HUES64 (cell line): ENCODE data around the gene ROR1.
"Not testable (repeated sequence)": the region's sequence is repeated elsewhere in the genome, so short reads cannot be mapped to it uniquely, and the experiment has no call there.

Experiments used
- H3K27ac ChIP-seq: 2 replicates; pipeline ENCODE4 v1.7.0; 2013; ENCODE audit warnings: low read depth, low read length, inconsistent platforms
- H3K27me3 ChIP-seq: 2 replicates; pipeline ENCODE4 v1.6.1; 2013; ENCODE audit warnings: mild to moderate bottlenecking, low read length; ENCODE audit not compliant: insufficient read depth
- H3K36me3 ChIP-seq: 2 replicates; pipeline ENCODE4 v1.6.1; 2013; ENCODE audit warnings: mild to moderate bottlenecking, low read length; ENCODE audit not compliant: insufficient read depth
- H3K4me1 ChIP-seq: 2 replicates; pipeline ENCODE4 v1.6.1; 2013; ENCODE audit warnings: mild to moderate bottlenecking, low read length, moderate library complexity; ENCODE audit not compliant: insufficient read depth
- H3K4me3 ChIP-seq: 2 replicates; pipeline ENCODE4 v1.5.1; 2013; ENCODE audit warnings: mild to moderate bottlenecking, low read length, moderate library complexity
- H3K9ac ChIP-seq: 2 replicates; pipeline ENCODE4 v1.6.1; 2013; ENCODE audit warnings: mild to moderate bottlenecking, low read depth, low read length
- H3K9me3 ChIP-seq: 2 replicates; pipeline ENCODE4 v1.6.1; 2013; ENCODE audit warnings: low read depth, low read length; ENCODE audit not compliant: insufficient read depth
- WGBS: fragments of 150-250, 120-280 bp; methylation state at CpG from one replicate; pipeline ENCODE4 v1.1.7; 2013; ENCODE audit warnings: missing lambda C conversion rate; 5-methylcytosine and 5-hydroxymethylcytosine counted together

Gene ROR1

DNA sequence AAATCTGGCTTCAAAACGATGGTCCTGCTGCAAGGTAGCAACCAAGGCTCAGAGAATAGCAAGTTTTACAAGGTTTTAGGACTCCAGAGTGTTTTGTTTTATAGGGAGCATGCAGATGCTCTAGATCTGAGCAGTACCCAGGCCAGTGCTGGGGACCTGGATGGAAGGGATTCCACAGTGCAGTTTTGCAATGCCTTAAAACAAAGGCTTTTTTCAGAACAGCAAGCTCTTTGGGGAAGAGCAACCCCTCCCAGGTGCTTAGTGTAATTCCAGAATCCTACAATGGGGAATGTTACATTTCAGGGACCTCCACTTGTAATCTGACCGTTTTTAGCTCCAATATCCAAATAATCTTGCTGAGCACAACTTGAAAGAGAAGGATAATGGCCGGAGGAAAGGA is 6.7 kb downstream of the ROR1 start:
- H3K4me1 ChIP-seq = peaks cover 90% of the 10 kb centered on the region
- no peak overlapping the region; the same call in 1 of the 2 replicates for H3K4me3 ChIP-seq
- 16% methylated on average over 3 of the region's 3 CpGs for WGBS
- H3K27me3 ChIP-seq = no peaks in the 10 kb centered on the region
- H3K9me3 ChIP-seq = no peaks in the 10 kb centered on the region
- no peaks in the 10 kb centered on the region for H3K36me3 ChIP-seq
- H3K27ac ChIP-seq = peak overlapping the region; percentile 74
- H3K9ac ChIP-seq = no peak overlapping the region

DNA sequence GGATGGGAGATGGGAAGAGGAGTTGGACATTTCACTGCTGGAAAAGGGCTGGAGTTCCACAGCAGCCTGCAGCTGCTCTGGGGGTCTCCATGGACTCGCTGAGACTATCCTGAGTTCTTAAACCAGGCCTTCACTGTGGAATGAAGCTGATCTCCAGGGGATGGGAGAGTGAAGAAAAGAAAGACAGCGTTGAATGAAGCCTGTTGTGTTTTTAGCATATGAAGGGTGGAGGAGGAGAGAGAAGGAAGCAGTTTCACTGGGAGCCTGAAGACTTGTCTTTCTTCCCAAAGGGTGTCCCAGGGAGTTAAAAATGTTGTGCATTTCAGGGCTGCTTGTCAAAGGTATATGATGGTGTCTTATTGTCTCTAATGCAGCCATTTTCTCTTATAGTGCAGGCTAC is 9.2 kb downstream of the ROR1 start:
- Histone ChIP-seq H3K36me3 (no peaks in the 10 kb centered on the region), H3K4me1 (peaks cover 89% of the 10 kb centered on the region), H3K9me3 (no peaks in the 10 kb centered on the region), H3K27ac (peak overlapping the region; percentile 87), H3K9ac (peak overlapping the region; percentile 31), H3K27me3 (no peaks in the 10 kb centered on the region), H3K4me3 (peak overlapping the region; percentile 26)
- WGBS = 6% methylated on average over 2 of the region's 2 CpGs

DNA sequence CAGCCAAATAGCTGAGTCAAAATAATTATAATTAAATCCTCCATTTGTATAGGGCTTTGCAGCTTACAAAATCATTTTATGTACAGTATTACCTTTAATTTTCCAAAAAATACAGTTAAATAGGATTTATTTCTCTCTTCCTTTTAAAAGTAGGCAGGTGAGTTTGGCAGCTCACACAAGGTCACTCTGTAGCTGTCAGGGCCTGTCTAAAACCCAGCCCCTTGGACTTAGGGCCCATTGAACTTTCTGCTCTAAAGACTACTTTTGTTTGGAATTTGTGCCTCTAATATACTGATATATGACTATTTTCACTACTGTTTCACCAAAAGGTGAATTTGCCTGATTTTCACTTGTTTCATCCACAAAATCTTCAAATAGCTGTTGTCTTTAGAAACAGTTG is 10.3 kb downstream of the ROR1 start:
- H3K27me3 ChIP-seq = no peaks in the 10 kb centered on the region
- peaks cover 88% of the 10 kb centered on the region for H3K4me1 ChIP-seq
- no peaks in the 10 kb centered on the region for H3K36me3 ChIP-seq
- H3K9ac ChIP-seq = 0 out of 2 replicates have a peak overlapping the region, but pooled peaks have one; percentile 2
- H3K27ac ChIP-seq = peak overlapping the region; percentile 87
- H3K9me3 ChIP-seq = no peaks in the 10 kb centered on the region
- H3K4me3 ChIP-seq = no peak overlapping the region

DNA sequence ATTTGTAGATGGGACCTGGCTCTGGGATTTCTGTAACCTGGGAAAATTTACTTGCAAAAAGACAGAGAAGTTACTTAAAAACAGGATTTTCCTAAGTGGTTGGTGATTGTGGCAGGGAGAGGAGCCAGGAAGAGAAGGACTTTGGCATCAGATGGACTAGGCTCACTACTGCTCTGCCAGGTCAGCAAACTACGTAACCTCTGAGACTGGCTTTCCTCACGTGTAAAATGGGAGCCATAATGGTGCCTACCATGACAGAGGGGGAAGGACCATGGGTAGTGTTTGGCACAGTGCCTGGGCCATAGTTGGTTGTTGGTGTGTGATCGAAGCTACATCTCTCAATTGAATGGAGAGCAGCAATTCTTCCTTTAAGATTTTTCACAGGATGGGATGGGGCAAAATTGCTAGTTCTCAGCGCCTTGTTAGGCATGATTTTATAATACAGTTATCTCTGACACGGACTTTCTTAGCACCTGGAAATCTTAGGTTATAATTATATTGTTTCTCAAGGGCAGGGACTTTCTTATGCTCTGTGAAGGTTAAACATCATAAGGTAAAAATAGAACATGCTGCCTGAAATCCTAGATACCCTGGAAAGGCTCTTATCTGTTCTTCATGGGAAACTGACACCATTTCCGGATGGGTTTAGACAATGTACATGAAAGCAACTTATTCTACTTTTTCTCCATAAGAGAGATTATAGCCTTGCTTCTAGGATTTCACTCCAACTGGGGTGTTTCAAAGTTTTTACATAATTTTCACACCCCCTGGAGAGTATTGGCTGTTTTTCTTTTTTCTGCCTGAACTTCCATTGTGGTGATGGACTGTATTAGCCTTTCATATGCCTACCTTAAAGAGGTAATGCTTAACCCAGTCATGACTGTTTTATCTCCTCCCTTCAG is 10.9 kb downstream of the ROR1 start:
- Histone ChIP-seq H3K36me3 (no peaks in the 10 kb centered on the region; the same call in 1 of the 2 replicates), H3K9me3 (no peaks in the 10 kb centered on the region), H3K27ac (peak overlapping the region; percentile 87), H3K27me3 (no peaks in the 10 kb centered on the region), H3K4me1 (peaks cover 88% of the 10 kb centered on the region), H3K9ac (0 out of 2 replicates have a peak overlapping the region, but pooled peaks have one; percentile 2), H3K4me3 (no peak overlapping the region)
- 94% methylated on average over 6 of the region's 6 CpGs for WGBS

DNA sequence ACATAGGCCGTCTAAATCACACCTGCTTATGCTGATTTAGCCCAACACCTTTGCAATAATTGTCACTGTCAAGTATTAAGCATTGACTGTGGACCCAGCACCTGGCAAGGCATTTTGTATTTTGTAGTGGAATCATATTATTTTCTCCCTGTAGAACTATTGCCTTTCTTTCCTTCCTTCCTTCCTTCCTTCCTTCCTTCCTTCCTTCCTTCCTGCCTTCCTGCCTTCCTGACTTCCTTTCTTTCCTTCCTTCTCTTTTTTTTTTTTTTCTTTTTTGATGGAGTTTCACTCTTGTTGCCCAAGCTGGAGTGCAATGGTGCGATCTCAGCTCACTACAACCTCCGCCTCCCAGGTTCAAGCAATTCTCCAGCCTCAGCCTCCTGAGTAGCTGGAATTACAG is 13.5 kb downstream of the ROR1 start:
- not testable (repeated sequence) for H3K9ac ChIP-seq, H3K4me3 ChIP-seq, H3K9me3 ChIP-seq, H3K27me3 ChIP-seq, H3K36me3 ChIP-seq, H3K27ac ChIP-seq
- H3K4me1 ChIP-seq = peaks cover 88% of the 10 kb centered on the region
- 91% methylated on average over 3 of the region's 3 CpGs for WGBS

DNA sequence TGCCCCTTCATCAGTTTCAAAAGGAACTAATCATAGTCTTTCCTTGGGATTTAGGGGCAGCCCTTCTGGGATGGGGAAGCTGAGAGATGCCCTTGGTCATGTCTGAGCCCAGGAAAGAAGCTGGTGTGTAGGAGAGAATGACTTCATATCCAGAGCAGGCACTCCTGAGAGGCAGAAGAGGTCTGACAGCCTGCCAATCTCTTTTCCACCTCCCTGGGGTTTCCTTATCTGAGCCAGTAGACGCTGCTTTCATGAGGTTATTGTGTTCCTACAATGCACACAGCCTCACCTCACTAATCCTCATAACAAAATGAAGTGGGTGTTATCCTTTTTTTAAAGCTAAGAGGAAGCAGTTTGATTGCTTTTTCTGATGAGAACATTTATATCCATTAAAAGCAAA is 14.1 kb downstream of the ROR1 start:
- Histone ChIP-seq H3K4me3 (no peak overlapping the region), H3K9me3 (no peaks in the 10 kb centered on the region), H3K9ac (no peak overlapping the region), H3K4me1 (peaks cover 88% of the 10 kb centered on the region), H3K27ac (no peak overlapping the region), H3K27me3 (no peaks in the 10 kb centered on the region), H3K36me3 (no peaks in the 10 kb centered on the region; the same call in 1 of the 2 replicates)
- WGBS = 43% methylated on average over 1 of the region's 1 CpG

DNA sequence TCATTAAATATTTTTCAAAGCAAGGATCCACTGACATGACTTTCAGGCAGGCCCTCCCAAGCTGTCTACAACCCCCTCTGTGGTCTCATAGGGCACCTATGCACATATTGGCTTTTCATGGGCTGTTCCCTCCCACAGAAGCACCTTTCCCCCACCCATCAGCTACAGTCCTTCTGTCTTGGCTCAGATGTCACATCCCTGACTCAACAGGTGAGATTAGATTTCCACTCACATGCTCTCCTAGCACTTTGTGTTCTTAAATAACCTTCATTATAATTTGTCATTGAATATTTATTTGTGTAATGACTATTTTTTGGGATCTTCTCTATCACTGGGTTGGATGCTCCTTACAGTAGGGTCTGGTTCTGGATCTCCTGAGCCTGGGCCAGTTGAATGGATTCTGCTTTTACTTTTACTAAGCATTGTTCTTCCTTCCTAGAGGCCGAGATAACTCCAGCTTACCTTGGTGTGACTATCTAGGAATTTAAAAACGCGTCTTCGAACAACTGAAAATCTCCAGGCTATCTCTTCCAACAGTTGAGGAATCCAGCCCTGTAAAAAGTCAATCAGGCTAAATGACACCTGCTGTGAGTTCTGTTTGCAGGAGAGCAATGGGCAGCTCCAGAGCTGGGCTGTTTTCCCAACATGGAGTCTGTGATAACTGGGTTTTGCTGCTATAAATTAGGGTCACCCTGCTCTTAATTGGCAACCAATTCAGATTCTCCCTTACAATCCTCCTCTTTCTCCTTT is 16.2 kb downstream of the ROR1 start:
- Histone ChIP-seq H3K4me1 (peaks cover 88% of the 10 kb centered on the region), H3K27ac (peak overlapping the region; percentile 84)

DNA sequence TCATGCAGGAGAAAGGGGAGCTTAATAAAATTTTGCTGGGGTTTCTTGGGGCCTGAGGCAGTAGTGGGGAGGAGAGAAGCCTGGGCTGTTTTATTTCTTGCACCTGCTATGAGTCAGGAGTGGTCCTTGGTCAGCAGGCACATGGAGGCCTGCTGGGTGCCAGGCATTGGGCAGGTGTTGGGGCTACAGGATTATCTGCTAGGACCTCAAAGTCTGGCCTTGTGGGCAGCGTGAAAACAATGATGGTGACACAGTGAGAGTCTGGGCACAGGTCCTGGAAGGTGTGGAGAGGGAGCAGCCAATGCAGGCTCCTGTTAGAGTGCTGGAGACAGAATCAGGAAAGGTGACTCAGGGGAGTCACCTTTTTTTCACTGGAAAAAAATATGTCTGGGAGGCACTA is 17.2 kb downstream of the ROR1 start:
- no peaks in the 10 kb centered on the region for H3K9me3 ChIP-seq
- peak overlapping the region; percentile 4; the same call in 1 of the 2 replicates for H3K9ac ChIP-seq
- H3K36me3 ChIP-seq = no peaks in the 10 kb centered on the region; the same call in 1 of the 2 replicates
- no peaks in the 10 kb centered on the region for H3K27me3 ChIP-seq
- peak overlapping the region; percentile 84 for H3K27ac ChIP-seq
- peaks cover 92% of the 10 kb centered on the region for H3K4me1 ChIP-seq
- H3K4me3 ChIP-seq = no peak overlapping the region; the same call in 1 of the 2 replicates
- WGBS = 33% methylated on average over 1 of the region's 1 CpG

More for the DNA sequence above, 16.2 kb downstream of the ROR1 start:
- no peak overlapping the region for H3K9ac ChIP-seq
- H3K36me3 ChIP-seq = no peaks in the 10 kb centered on the region; the same call in 1 of the 2 replicates
- 66% methylated on average over 4 of the region's 4 CpGs for WGBS
- H3K27me3 ChIP-seq = no peaks in the 10 kb centered on the region
- H3K9me3 ChIP-seq = no peaks in the 10 kb centered on the region
- H3K4me3 ChIP-seq = 0 out of 2 replicates have a peak overlapping the region, but pooled peaks have one; percentile 1

DNA sequence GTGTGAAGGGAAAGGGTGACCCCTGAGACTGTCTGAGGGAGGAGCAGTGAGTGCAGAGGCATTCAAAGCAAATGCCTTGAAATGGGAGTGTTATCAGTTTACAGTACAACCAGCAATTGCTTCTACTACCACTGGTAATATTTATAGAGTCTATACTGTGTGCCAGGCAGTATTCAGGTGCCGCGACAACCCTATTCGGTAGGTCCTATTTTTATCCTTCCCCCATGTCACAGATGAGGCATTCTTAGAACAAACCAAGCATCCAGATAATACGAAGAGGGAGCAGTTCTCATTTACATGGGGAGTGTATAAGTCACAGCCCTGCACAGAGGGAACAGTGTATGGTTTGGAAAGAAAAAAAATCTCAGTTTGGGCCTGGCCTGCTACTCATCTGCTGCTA is 18.3 kb downstream of the ROR1 start:
- Histone ChIP-seq H3K27ac (peak overlapping the region; percentile 26; the same call in 1 of the 2 replicates), H3K36me3 (no peaks in the 10 kb centered on the region; the same call in 1 of the 2 replicates), H3K9me3 (no peaks in the 10 kb centered on the region), H3K27me3 (no peaks in the 10 kb centered on the region), H3K9ac (no peak overlapping the region), H3K4me1 (peaks cover 96% of the 10 kb centered on the region), H3K4me3 (no peak overlapping the region)
- 86% methylated on average over 4 of the region's 4 CpGs for WGBS

DNA sequence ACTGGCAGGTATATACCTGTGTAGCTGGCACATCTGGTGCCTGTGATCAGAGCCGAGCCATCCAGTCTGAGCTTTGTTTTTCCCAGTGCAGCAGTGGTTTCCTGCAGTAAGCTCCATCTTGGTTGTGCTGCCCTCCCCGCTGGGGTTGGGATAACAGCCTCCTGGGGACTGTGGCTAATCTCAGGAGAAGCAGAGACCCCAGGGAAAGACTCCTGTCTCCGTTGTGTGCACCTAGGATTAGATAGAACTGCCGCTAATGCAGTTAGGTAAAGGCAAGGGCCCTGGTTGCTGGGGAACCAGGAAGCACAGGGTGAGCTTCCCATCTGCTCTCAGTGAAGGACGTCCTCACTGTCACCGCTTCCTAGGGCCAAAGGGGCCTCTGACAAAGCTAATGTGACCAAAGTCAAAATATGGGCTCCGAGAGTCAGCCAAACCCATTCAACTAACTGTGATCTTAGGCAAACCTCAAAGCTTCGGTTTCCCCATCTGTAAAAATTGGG is 20.0 kb downstream of the ROR1 start:
- H3K27ac ChIP-seq = peak overlapping the region; percentile 77; the same call in 1 of the 2 replicates
- no peaks in the 10 kb centered on the region; the same call in 1 of the 2 replicates for H3K36me3 ChIP-seq
- H3K4me1 ChIP-seq = peaks cover 95% of the 10 kb centered on the region
- H3K27me3 ChIP-seq = no peaks in the 10 kb centered on the region
- WGBS = 80% methylated on average over 8 of the region's 8 CpGs
- no peaks in the 10 kb centered on the region for H3K9me3 ChIP-seq
- H3K9ac ChIP-seq = no peak overlapping the region
- no peak overlapping the region for H3K4me3 ChIP-seq

DNA sequence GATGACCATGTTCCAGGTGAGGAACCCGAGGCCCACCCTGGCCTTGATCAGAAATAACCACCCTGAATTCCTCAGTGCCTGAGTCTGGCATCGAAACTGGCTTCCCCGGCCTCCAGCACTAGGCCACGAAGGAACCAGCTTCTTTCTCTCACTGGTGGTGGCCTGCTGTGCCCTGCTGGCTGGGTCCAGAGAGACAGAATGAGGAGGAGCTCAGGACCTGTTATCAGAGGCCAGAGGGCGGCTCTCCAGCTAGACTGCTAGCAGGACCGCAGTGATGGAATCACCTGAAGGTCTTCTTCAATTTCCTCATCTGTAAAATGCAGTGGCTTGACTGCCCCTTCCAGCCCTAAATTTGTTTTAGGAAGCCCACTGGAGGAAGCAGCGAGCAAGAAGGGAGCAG is 20.5 kb downstream of the ROR1 start:
- 83% methylated on average over 7 of the region's 7 CpGs for WGBS
- H3K27ac ChIP-seq = peak overlapping the region; percentile 77; the same call in 1 of the 2 replicates
- no peaks in the 10 kb centered on the region; the same call in 1 of the 2 replicates for H3K36me3 ChIP-seq
- no peaks in the 10 kb centered on the region for H3K27me3 ChIP-seq
- no peak overlapping the region for H3K4me3 ChIP-seq
- H3K4me1 ChIP-seq = peaks cover 90% of the 10 kb centered on the region
- no peak overlapping the region for H3K9ac ChIP-seq
- H3K9me3 ChIP-seq = no peaks in the 10 kb centered on the region
